Endothelial cell of umbilical vein (primary cell): ENCODE measurements around the gene STAC2.

Source experiments
- CTCF ChIP-seq, 2 donors: IDR thresholded peaks; 1 replicate in 1 of 2; 2 replicates in 1 of 2; pipeline ENCODE4 v1.5.1; 2011; ENCODE audit warnings: low read length in 2 of 2, mild to moderate bottlenecking in 2 of 2, moderate library complexity in 2 of 2, control low read depth in 1 of 2, inconsistent platforms in 1 of 2, low read depth in 1 of 2; ENCODE audit not compliant: insufficient read depth in 1 of 2; ENCODE audit errors: extremely low read depth in 1 of 2
- EZH2 ChIP-seq: IDR thresholded peaks from 2 replicates; pipeline ENCODE4 v1.6.1; 2012; ENCODE audit warnings: borderline replicate concordance, low read depth, mild to moderate bottlenecking, moderate library complexity, low read length, inconsistent platforms; ENCODE audit not compliant: severe bottlenecking
- GATA2 ChIP-seq: IDR thresholded peaks from 2 replicates; pipeline ENCODE4 v1.7.0; 2011; ENCODE audit warnings: low read depth, mild to moderate bottlenecking, moderate library complexity, mixed read lengths, low read length; ENCODE audit not compliant: insufficient read length, insufficient read depth
- JUN ChIP-seq: IDR thresholded peaks from 2 replicates; pipeline ENCODE4 v1.6.1; 2011; ENCODE audit warnings: borderline replicate concordance, low read depth; ENCODE audit not compliant: insufficient read length, insufficient read depth
- POLR2A ChIP-seq: IDR thresholded peaks from 2 replicates; pipeline ENCODE4 v1.6.1; 2012; ENCODE audit warnings: low read depth, mild to moderate bottlenecking, control low read depth, low read length
- POLR2AphosphoS5 ChIP-seq: IDR thresholded peaks from 2 replicates; pipeline ENCODE4 v1.6.1; 2012; ENCODE audit warnings: low read depth, mild to moderate bottlenecking, control low read depth, low read length, moderate library complexity; ENCODE audit not compliant: insufficient read depth

DNA sequence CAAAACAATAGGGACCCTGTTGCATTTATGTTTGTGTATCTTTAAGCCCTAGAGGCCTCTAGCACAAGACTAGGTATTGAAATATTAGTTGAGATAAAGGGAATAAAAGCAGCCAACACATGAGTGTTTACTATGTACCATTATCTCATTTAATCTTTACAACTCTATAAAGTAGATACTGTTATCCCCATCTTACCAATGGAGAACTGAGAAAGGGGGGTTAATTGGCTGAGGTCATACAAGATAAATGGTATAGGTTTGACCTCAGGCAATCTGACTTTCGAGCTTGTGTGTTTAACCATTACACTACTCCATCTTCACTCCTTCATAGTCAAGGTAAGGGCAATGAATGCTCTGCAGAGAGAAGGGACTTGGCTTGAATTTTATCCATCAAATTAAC is 26.3 kb upstream of the STAC2 start:
- TF ChIP-seq CTCF (IDR thresholded peaks at IDR 0.05; ENCODE audit: extremely low read depth in 1 of 2, insufficient read depth in 1 of 2, low read depth in 1 of 2, low read length in 2 of 2): no peak
- no peak for TF ChIP-seq JUN
- TF ChIP-seq EZH2: no peak
- no peak for TF ChIP-seq POLR2A
- no peak for TF ChIP-seq GATA2
- no peak for TF ChIP-seq POLR2AphosphoS5
